ENCODE results near the gene DPH7. TPM values are rescaled to one million over a fixed set of nuclear protein-coding genes. Genes with fewer than 3 reads are reported as not detected.

Gene DPH7
- polyA plus RNA-seq, 1 experiment = 19.5 TPM

DNA sequence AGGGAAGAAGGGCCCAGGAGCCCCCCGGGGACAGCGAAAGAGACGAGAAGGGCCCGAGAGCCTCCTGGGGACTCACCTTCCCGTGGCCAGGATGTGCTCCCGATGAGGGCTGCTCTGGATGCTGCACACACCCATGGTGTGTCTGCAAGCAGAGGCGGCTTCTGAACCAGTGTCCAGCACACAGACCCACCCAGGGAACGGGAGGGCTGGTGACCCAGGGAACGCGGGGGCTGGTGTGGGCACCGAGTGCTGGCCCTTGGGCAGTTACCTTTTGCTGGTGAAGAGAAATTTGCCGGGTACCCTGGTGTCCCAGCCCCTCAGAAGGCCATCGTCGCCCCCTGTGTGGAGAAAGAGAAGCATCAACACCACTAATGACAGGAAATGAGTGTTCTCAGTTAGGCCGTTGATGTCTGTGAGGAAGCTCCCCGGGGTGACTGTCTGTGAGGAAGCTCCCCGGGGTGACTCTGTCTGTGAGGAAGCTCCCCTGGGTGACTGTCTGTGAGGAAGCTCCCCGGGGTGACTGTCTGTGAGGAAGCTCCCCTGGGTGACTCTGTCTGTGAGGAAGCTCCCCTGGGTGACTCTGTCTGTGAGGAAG, 13.8 kb downstream of the DPH7 start:
- POLR2A ChIA-PET = no interaction called here
- Histone ChIP-seq H3K9me3 (ENCODE audit: control insufficient read depth, insufficient read depth, low read length) (no peaks in the 10 kb centered on the region), H3K27me3 (ENCODE audit: control insufficient read depth, insufficient read depth, low read length) (no peaks in the 10 kb centered on the region), H3K4me3 (ENCODE audit: low read depth, low read length) (no peak overlapping the region), H3K27ac (ENCODE audit: low read depth, low read length) (no peak overlapping the region)
- DNase-seq (ENCODE audit: low read depth, low spot score) = no peak
- CTCF ChIA-PET = no interaction called here
- TF ChIP-seq, protein P1, sequence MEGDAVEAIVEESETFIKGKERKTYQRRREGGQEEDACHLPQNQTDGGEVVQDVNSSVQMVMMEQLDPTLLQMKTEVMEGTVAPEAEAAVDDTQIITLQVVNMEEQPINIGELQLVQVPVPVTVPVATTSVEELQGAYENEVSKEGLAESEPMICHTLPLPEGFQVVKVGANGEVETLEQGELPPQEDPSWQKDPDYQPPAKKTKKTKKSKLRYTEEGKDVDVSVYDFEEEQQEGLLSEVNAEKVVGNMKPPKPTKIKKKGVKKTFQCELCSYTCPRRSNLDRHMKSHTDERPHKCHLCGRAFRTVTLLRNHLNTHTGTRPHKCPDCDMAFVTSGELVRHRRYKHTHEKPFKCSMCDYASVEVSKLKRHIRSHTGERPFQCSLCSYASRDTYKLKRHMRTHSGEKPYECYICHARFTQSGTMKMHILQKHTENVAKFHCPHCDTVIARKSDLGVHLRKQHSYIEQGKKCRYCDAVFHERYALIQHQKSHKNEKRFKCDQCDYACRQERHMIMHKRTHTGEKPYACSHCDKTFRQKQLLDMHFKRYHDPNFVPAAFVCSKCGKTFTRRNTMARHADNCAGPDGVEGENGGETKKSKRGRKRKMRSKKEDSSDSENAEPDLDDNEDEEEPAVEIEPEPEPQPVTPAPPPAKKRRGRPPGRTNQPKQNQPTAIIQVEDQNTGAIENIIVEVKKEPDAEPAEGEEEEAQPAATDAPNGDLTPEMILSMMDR (IDR thresholded peaks at IDR 0.05; ENCODE audit: low read depth, low read length) = no peak

DNA sequence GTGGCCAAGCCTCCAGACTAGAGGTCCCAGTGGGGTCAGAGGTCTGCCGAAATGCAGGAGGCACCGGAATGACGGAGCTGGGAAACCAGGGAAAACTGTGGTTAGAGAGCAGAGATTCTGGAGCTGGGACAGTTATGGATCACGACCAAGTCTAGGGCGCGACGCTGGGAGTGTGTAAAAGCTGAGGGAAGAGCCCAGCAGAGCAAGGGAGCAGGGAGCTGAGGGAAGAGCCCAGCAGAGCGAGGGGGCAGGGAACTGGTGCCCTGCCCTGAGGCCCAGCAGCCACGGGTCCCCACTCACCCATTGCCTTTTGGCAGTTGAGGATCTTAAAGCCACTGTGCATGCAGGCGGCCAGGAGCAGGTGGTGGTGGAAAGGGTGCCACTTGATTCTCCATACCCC, 14.6 kb downstream of the DPH7 start:
- TF ChIP-seq, protein P1 (IDR thresholded peaks at IDR 0.05; ENCODE audit: low read depth, low read length) = no peak
- ChIA-PET POLR2A (no interaction called here), CTCF (no interaction called here)

DNA sequence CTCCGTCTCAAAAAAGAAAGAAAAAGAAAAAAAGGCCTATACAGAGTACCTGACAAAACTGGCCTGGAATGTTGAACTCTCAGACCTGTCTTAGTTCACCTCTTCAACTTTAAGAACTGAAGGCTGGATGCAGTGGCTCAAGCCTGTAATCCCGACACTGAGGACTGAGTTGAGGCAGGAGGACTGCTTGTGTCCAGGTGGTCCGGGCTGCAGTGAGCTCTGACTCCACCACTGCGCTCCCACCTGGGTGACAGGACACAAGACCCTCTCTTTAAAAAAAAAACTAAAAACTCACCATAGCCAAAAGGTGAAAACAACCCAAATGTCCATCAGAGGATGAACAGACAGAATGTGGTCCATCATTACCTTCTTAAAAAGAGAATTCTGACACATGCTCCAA, 20.6 kb downstream of the DPH7 start:
- no peaks in the 10 kb centered on the region for H3K9me3 ChIP-seq (ENCODE audit: control insufficient read depth, insufficient read depth, low read length)
- H3K27me3 ChIP-seq (ENCODE audit: control insufficient read depth, insufficient read depth, low read length) = no peaks in the 10 kb centered on the region
- ChIA-PET CTCF (no interaction called here), POLR2A (interaction anchor here (0.6 kb wide), 1 partner anchor 35 kb away, joined by 5 read pairs; no protein-coding TSS in a partner anchor)
- TF ChIP-seq, protein P1 (IDR thresholded peaks at IDR 0.05; ENCODE audit: low read depth, low read length) = no peak
- no peak overlapping the region for H3K4me3 ChIP-seq (ENCODE audit: low read depth, low read length)
- no peak overlapping the region for H3K27ac ChIP-seq (ENCODE audit: low read depth, low read length)
- no peak for DNase-seq (ENCODE audit: low read depth, low spot score)

More for the DNA sequence above, 14.6 kb downstream of the DPH7 start:
- H3K4me3 ChIP-seq (ENCODE audit: low read depth, low read length) = no peak overlapping the region
- H3K27me3 ChIP-seq (ENCODE audit: control insufficient read depth, insufficient read depth, low read length) = no peaks in the 10 kb centered on the region
- no peak for DNase-seq (ENCODE audit: low read depth, low spot score)
- no peak overlapping the region for H3K27ac ChIP-seq (ENCODE audit: low read depth, low read length)
- H3K9me3 ChIP-seq (ENCODE audit: control insufficient read depth, insufficient read depth, low read length) = no peaks in the 10 kb centered on the region

DNA sequence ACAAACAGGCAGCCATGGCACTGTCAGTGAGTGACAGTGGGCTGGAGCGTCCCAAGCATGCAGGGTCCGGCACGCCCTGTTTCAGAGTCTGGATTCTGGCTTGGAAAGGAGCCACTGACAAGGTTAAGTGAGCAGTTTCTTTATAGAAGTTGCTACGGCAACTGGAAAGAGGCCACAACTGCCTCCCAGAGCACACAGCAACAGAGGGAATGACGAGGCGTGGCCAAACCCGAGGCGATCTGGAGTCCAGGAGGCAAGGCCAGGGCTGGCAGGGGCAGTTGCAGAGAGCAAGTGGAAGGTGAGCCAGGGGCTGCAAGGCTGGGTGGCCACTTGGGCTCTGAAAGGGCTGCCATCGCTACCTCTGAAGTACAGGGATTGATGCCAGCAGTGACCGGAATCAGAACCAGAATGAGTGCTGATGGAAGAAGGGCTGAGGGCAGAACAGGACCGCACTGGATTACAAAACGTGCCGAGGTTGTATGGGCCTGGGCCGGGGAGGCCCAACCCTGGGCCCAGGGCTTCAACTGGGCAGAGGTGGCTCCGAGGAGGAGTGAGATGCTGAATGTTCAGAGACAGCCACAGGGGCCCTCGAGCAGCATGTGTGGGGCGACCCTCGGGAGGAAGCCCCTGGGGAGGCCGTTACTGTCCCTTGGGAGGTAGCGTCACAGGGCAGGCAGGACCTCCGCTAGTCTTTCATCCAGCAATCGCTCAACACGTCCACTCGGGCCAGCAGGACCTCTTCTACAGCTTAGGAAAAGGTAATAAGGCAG, 22.5 kb downstream of the DPH7 start:
- DNase-seq (ENCODE audit: low read depth, low spot score) = no peak
- Histone ChIP-seq H3K4me3 (ENCODE audit: low read depth, low read length) (no peak overlapping the region), H3K9me3 (ENCODE audit: control insufficient read depth, insufficient read depth, low read length) (no peaks in the 10 kb centered on the region), H3K27me3 (ENCODE audit: control insufficient read depth, insufficient read depth, low read length) (no peaks in the 10 kb centered on the region), H3K27ac (ENCODE audit: low read depth, low read length) (no peak overlapping the region)
- POLR2A ChIA-PET = no interaction called here
- CTCF ChIA-PET = no interaction called here
- TF ChIP-seq, protein P1 (IDR thresholded peaks at IDR 0.05; ENCODE audit: low read depth, low read length) = no peak

DNA sequence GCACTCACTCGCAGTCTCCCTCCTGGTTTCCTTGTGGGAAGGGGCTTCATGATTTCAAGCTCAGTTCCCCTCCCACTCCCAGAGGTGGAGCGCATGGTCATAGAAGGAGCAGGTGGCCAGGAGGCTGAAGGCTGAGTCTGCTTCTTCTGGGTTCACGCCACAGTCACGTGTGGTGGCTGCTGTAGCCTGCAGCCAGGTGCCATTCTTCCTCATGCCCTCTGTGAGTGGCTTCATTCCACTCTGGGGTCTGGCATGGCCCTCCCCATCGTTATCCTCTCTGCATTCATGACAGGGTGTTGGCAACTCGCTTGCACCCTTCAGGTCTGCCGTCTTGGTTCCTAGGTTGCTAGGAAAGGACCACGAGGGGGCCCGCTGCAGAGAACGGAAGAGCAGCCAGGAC, 23.5 kb downstream of the DPH7 start:
- H3K4me3 ChIP-seq (ENCODE audit: low read depth, low read length) = no peak overlapping the region
- H3K9me3 ChIP-seq (ENCODE audit: control insufficient read depth, insufficient read depth, low read length) = no peaks in the 10 kb centered on the region
- no peak for DNase-seq (ENCODE audit: low read depth, low spot score)
- ChIA-PET POLR2A (no interaction called here), CTCF (interaction anchor here (0.8 kb wide), 1 partner anchor 24 kb away, joined by 3 read pairs; no protein-coding TSS in a partner anchor)
- no peak overlapping the region for H3K27ac ChIP-seq (ENCODE audit: low read depth, low read length)
- H3K27me3 ChIP-seq (ENCODE audit: control insufficient read depth, insufficient read depth, low read length) = no peaks in the 10 kb centered on the region
- TF ChIP-seq, protein P1 (IDR thresholded peaks at IDR 0.05; ENCODE audit: low read depth, low read length) = no peak
